ENCODE measurements around the gene TLR9. TPM values are rescaled to one million over a fixed set of nuclear protein-coding genes. Genes with fewer than 3 reads are reported as not detected.

TLR9 gene
- total RNA-seq, 2 experiments from 2014 or later: 0.23 to 0.50 TPM

DNA sequence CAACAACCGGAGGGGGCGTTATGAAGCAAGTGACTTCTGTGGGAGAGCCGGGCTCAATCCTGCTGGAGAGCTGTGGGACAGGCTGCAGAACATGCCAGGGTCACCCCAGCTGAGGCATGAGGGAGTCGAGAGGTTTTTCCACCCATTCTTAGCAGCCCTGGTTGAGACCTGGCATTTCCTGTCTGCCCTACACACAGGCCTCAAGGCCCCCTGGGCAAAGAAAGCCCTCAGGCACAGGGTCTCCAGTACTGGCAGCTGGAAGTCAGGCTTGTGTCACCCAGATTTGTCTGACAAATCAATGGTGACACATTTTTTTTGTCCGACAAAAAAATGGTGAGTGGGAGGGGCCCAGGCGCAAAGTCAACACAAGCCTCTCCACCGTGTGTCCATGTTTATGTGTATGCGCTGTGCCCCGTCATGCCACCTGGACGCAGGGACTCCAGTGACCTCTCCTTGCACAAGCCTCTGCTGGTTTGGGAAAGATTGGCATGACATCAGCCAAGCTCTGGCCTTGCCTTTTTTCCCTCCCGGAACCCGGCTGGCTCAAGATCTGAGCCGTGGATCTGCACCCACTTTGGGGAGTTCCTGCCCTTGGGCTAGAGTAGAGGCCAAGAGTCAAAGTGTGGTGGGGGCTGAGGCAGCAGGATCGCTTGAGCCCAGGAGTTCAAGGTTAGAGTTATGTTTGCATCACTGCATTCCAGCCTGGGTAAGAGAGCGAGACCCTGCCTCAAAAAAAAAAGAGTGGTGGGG lies 48.3 kb downstream of the TLR9 start:
- CTCF ChIA-PET: no interaction called here
- POLR2A ChIA-PET: no interaction called here

DNA sequence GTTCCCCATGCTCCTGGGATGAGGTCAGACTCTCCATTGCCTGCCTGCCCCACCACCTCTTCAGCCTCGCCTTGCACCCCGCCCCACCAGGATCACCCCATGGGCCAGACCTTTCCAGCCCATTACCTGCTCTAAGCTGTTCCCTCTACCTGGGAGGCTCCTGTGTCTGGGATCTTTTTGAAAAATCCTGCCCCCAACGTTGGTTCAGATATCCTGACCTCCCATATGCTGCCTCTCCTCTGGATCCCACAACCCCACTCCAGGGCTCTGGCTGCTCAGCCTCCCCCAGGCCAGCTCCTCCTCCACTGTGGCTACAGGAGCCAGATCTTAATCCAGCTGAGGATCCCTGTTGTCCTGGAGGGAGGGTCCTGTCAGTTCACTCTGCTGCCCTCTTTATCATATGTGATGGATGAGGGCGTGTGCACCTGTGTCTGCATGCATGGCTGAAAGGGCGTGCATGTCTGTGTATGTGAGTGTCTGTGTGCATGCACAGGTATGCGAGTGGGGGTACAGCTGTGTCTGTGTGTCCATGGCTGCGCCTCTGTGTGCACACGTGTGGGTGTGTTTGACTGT lies 49.2 kb downstream of the TLR9 start:
- POLR2A ChIA-PET: no interaction called here

GRCh38 chr3:52175416-52176179 lies 49.8 kb downstream of the TLR9 start:
- CTCF ChIA-PET: no interaction called here
- POLR2A ChIA-PET: no interaction called here

More for the DNA sequence above, 49.2 kb downstream of the TLR9 start:
- CTCF ChIA-PET: no interaction called here

- POLR2A ChIA-PET: no interaction called here
- CTCF ChIA-PET: no interaction called here
These were observed 50.5 kb downstream of the TLR9 start for GRCh38 chr3:52174896-52175295.

GRCh38 chr3:52173101-52173500 lies 52.3 kb downstream of the TLR9 start:
- POLR2A ChIA-PET: no interaction called here
- CTCF ChIA-PET: interaction anchor here (1.0 kb wide), 1 partner anchor 172 kb away, joined by 3 read pairs; no protein-coding TSS in a partner anchor

GRCh38 chr3:52172262-52172757 lies 53.1 kb downstream of the TLR9 start:
- ChIA-PET POLR2A (no interaction called here), CTCF (interaction anchor here (1.0 kb wide), 1 partner anchor 171 kb away, joined by 3 read pairs; no protein-coding TSS in a partner anchor)

DNA sequence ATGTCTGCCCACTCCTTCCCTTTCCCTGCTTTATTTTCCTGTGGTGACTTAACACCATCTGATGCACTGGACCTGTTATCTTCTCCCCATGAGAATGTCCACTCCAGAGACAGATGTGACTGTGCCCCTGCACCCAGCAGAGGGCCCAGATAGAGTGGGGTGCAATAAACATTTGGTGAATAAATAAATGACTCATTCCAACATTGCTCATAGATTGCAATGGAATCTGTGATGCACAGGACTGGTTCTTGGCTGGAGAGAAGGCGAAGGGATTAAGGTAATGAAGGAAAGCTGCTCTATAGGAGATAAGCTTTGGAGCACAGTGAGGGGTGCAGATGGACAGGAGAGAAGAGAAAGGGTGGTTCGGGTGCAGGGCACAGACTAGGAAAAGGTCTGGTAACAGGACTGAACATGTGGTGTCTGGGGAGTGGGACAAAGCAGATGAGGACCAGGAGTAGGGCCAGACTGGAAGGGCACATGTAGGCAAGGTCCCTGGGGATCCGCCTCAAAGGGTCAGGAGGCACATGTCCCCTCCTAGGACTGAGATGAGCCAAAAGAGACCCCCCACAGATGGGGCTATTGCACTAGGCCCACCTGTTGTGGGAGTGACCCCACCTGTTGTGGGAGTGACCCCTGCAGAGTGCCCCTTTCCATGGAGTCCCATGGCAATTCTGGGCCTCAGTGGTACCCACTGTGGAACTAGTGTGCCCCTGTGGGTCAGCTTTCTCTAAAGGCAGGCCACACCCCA lies 53.8 kb downstream of the TLR9 start:
- ChIA-PET CTCF (no interaction called here), POLR2A (no interaction called here)

Other genes with a start within 250 kb of the TLR9 start
- 10 to 100 TPM; 57.0 to 63.9 TPM for gene ACY1, start 242.1 kb downstream of the TLR9 start, total RNA-seq
- 1,000 to 10,000 TPM; 1,417 to 1,432 TPM for gene RPL29, start 229.8 kb downstream of the TLR9 start, total RNA-seq
- gene DUSP7, start 169.1 kb downstream of the TLR9 start, total RNA-seq: 10 to 100 TPM; 26.5 to 26.8 TPM
- 10 to 100 TPM; 24.5 to 27.4 TPM for gene POC1A, start 71.2 kb downstream of the TLR9 start, total RNA-seq
- gene ALAS1, start 27.5 kb downstream of the TLR9 start, total RNA-seq: 10 to 100 TPM; 71.7 to 73.8 TPM
- gene TWF2, start 13.5 kb upstream of the TLR9 start, total RNA-seq: 100 to 1,000 TPM; 117 to 123 TPM
- 10 to 100 TPM; 70.2 to 75.3 TPM for gene PPM1M, start 20.1 kb upstream of the TLR9 start, total RNA-seq
- 100 to 1,000 TPM; 123 to 124 TPM for gene WDR82, start 53.0 kb upstream of the TLR9 start, total RNA-seq
- 10 to 100 TPM; 18.5 to 19.7 TPM for gene GLYCTK, start 62.2 kb upstream of the TLR9 start, total RNA-seq
- gene DNAH1, start 90.7 kb upstream of the TLR9 start, total RNA-seq: 1 to 10 TPM; 4.4 to 4.5 TPM
- 100 to 1,000 TPM; 108 to 109 TPM for gene BAP1, start 184.4 kb upstream of the TLR9 start, total RNA-seq
- 10 to 100 TPM; 10.3 to 10.8 TPM for gene PHF7, start 185.0 kb upstream of the TLR9 start, total RNA-seq
- under 1 TPM; 0.08 to 0.19 TPM for gene SEMA3G, start 219.5 kb upstream of the TLR9 start, total RNA-seq
- gene TNNC1, start 228.4 kb upstream of the TLR9 start, total RNA-seq: 1 to 10 TPM; 1.3 to 2.1 TPM
- 10 to 100 TPM; 58.9 to 60.7 TPM for gene NISCH, start 230.0 kb upstream of the TLR9 start, total RNA-seq

Measured in activated CD8-positive, alpha-beta memory T cell treated with anti-CD3 and anti-CD28 coated beads for 36 hours (primary cell).